Measurements from ENCODE around the gene HSPB8. TPM values are rescaled to one million over a fixed set of nuclear protein-coding genes. Genes with fewer than 3 reads are reported as not detected.

HSPB8 gene
- total and polyA plus RNA-seq, 2 of the 4 experiments (the other 2 are of a cell fraction) = 12.9 to 25.8 TPM

- in situ Hi-C loops (cut with MboI; ENCODE audit: low sequenced_read_pairs) (no loop called here), dilution Hi-C loops (cut with HindIII; ENCODE audit: low sequenced_read_pairs, unreplicated experiment) (no loop called here), intact Hi-C loops (cut with micrococcal nuclease) (no loop called here)
- H3K4me1 ChIP-seq (ENCODE audit: control insufficient read depth, insufficient read depth, low read length) = no peaks in the 10 kb centered on the region
- H2BK15ac ChIP-seq (ENCODE audit: low read depth, low read length) = no peak overlapping the region
- H2AK9ac ChIP-seq (replicated peaks; ENCODE audit: low read depth, low read length, poor library complexity) = no peak overlapping the region
- no peak overlapping the region for H3K56ac ChIP-seq (ENCODE audit: extremely low read depth, insufficient read depth, low read length)
- H4K20me1 ChIP-seq (ENCODE audit: insufficient read depth, low read length) = no peaks in the 10 kb centered on the region
- no CpG with 5 or more reads among the region's 3 CpGs for WGBS, 2 experiments (ENCODE audit: extremely low coverage in 2 of 2, insufficient read length in 1 of 2)
- no peak for TF ChIP-seq POLR2A (IDR thresholded peaks at IDR 0.05; ENCODE audit: low read depth, low read length)
- no peak for TF ChIP-seq SMC3 (IDR thresholded peaks at IDR 0.05; ENCODE audit: low read depth, low read length)
- TF ChIP-seq CEBPB (IDR thresholded peaks at IDR 0.05; ENCODE audit: low read depth, low read length) = no peak
- TF ChIP-seq FOS (IDR thresholded peaks at IDR 0.05; ENCODE audit: low read depth, low read length) = no peak
- no peak for TF ChIP-seq BHLHE40 (IDR thresholded peaks at IDR 0.05; ENCODE audit: low read depth, low read length)
- TF ChIP-seq MXI1 (IDR thresholded peaks at IDR 0.05; ENCODE audit: borderline replicate concordance, low read depth, low read length) = no peak
- TF ChIP-seq RFX5 (IDR thresholded peaks at IDR 0.05; ENCODE audit: low read depth, low read length) = no peak
- TF ChIP-seq CHD1 (IDR thresholded peaks at IDR 0.05; ENCODE audit: low read depth, low read length) = no peak
- TF ChIP-seq MAFK (IDR thresholded peaks at IDR 0.05; ENCODE audit: low read depth, low read length) = no peak
- no peak for TF ChIP-seq MAZ (IDR thresholded peaks at IDR 0.05; ENCODE audit: borderline replicate concordance, low read depth, low read length)
- TF ChIP-seq USF2 (IDR thresholded peaks at IDR 0.05; ENCODE audit: low read depth, low read length) = no peak
- no peak for TF ChIP-seq NFE2L2 (IDR thresholded peaks at IDR 0.05; ENCODE audit: low read depth, low read length)
- no peak for TF ChIP-seq RCOR1 (IDR thresholded peaks at IDR 0.05; ENCODE audit: insufficient replicate concordance, low read length)
- TF ChIP-seq CTCF (conservative IDR thresholded peaks at IDR 0.05; ENCODE audit: low read depth, low read length) = no peak
- no peak for TF ChIP-seq ELK1 (IDR thresholded peaks at IDR 0.05; ENCODE audit: borderline replicate concordance, low read depth, low read length)
- no peak overlapping the region for H3K4me2 ChIP-seq (ENCODE audit: low read depth, low read length)
- H2BK120ac ChIP-seq (ENCODE audit: low read depth, low read length) = no peak overlapping the region
- H4K5ac ChIP-seq (ENCODE audit: low read depth, low read length) = no peak overlapping the region
- POLR2A ChIA-PET (ENCODE audit: unreplicated experiment) = no interaction called here
- peaks cover 4% of the 10 kb centered on the region for H3K9me3 ChIP-seq (ENCODE audit: control insufficient read depth, insufficient read depth, low read length)
- no peak overlapping the region for H3K18ac ChIP-seq (ENCODE audit: low read depth, low read length)
- H2AK5ac ChIP-seq (ENCODE audit: low read depth, low read length) = no peak overlapping the region
- no peak overlapping the region for H3K9ac ChIP-seq (ENCODE audit: low read depth, low read length)
- H3K36me3 ChIP-seq (ENCODE audit: control insufficient read depth, insufficient read depth, low read length) = no peaks in the 10 kb centered on the region
- no peak overlapping the region for H3K27ac ChIP-seq (ENCODE audit: insufficient read depth, low read length)
- no peaks in the 10 kb centered on the region for H3K27me3 ChIP-seq (ENCODE audit: control insufficient read depth, insufficient read depth, low read length)
- H3K14ac ChIP-seq (replicated peaks; ENCODE audit: low read depth, low read length) = no peak overlapping the region
- H4K91ac ChIP-seq (ENCODE audit: insufficient read depth, low read depth, low read length) = no peak overlapping the region
- H3K23ac ChIP-seq (ENCODE audit: low read depth, low read length) = no peak overlapping the region
- H3K9me1 ChIP-seq (ENCODE audit: insufficient read depth, low read length) = no peaks in the 10 kb centered on the region
- no peak overlapping the region for H3K4ac ChIP-seq (ENCODE audit: low read depth, low read length)
- no peak overlapping the region for H4K8ac ChIP-seq (ENCODE audit: low read depth in 2 of 2, low read length in 2 of 2)
- CTCF ChIA-PET = no interaction called here
- H2BK20ac ChIP-seq (ENCODE audit: low read depth, low read length) = no peak overlapping the region
- no peak for ATAC-seq (ENCODE audit: low read depth)
- H3K79me1 ChIP-seq (ENCODE audit: low read depth in 1 of 2, low read length in 2 of 2) = no peaks in the 10 kb centered on the region
- no peak for DNase-seq
- H3K4me3 ChIP-seq (ENCODE audit: insufficient read depth, low read depth, low read length) = no peak overlapping the region
- BruUV-seq (replicated peaks) = no TSS peak
- no peak overlapping the region for H2BK5ac ChIP-seq (ENCODE audit: low read depth, low read length, poor library complexity, severe bottlenecking)
- H2AFZ ChIP-seq (replicated peaks; ENCODE audit: low read length, poor library complexity) = no peak overlapping the region
These were observed 44.3 kb upstream of the HSPB8 start for GRCh38 chr12:119134284-119135072.

All from IMR-90 (cell line).